NCI-H69 (cell line): Measurements from ENCODE around the gene KIF12.
"Not testable (repeated sequence)": the region's sequence is repeated elsewhere in the genome, so short reads cannot be mapped to it uniquely, and the experiment has no call there.

Experiments
- DNase-seq: peaks from one replicate; lab custom pipeline; 2025; lab: John Stamatoyannopoulos, UW

Gene KIF12

DNA sequence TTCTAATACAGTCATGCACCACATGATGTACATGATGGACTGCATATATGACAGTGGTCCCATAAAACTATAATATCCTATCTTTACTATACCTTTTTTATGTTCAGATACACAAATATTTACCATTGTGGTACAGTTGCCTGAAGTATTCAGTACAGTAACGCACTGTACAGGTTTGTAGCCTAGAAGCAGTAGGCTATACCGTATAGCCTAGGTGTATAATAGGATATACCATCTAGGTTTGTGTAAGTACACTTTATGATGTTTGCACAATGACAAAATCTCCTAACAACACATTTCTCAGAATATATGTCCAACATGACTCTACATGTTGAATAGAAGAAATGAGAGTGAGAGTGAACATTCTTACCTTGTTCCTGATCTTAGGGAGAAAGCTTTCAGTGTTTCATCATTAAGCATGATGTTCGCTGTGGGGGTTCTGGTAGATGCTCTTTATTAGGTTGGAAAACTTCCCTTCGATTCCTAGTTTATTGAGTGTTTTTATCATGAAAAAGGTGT, 52.8 kb downstream of the KIF12 start:
- DNase-seq, result no peak

DNA sequence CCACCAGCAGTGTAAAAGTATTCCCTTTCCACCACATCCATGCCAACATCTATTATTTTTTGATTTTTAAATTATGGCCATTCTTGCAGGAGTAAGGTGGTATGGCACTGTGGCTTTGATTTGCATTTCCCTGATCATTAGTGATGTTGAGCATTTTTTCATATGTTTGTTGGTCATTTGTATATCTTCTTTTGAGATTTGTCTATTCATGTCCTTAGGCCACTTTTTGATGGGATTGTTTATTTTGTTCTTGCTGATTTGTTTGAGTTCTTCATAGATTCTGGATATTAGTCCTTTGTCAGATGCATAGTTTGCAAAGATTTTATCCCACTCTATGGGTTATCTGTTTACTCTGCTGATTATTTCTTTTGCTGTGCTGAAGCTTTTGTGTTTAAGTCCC, 55.4 kb downstream of the KIF12 start:
- not testable (repeated sequence) for DNase-seq
